PC-3 (cell line): Measurements from ENCODE around the gene SLC26A11.

Experiments used
- EZH2 ChIP-seq: fragments of 300-600 bp; sonication (generic); IDR thresholded peaks from one replicate; pipeline ENCODE4 v1.6.1; 2017; ENCODE audit warnings: antibody characterized with exemption, mild to moderate bottlenecking, low read length; ENCODE audit not compliant: unreplicated experiment
- EZH2phosphoT487 ChIP-seq: fragments of 300-600 bp; sonication (generic); IDR thresholded peaks from 2 replicates; pipeline ENCODE4 v1.6.1; 2018; ENCODE audit warnings: mild to moderate bottlenecking, antibody characterized with exemption, low read length, borderline replicate concordance
- TF ChIP-seq, protein P1 (sequence below): fragments of 300-600 bp; sonication (generic); conservative IDR thresholded peaks from 2 replicates; pipeline ENCODE4 v1.5.1; 2017; ENCODE audit warnings: antibody characterized with exemption, low read depth, mild to moderate bottlenecking, low read length

DNA sequence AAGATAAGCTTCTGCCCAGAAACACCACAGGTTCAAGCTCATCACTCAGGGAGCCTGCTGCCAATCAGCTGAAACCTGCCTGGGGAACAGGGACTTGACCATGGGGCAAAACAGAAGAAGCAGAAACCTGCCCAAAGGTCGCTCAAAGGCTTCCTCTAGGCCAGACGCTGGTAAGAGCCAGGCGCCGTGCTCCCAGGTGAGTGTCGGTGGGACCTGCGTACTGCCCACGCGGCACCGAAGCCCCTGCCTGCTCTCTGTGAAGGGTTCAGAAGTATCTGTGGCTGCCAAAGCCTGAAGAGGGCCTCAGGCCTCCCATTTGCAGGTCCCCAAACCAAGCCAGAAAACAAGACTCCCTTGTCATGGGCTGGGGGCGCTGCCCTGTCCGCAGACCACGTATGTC, 10.5 kb upstream of the SLC26A11 start:
- TF ChIP-seq, protein P1, sequence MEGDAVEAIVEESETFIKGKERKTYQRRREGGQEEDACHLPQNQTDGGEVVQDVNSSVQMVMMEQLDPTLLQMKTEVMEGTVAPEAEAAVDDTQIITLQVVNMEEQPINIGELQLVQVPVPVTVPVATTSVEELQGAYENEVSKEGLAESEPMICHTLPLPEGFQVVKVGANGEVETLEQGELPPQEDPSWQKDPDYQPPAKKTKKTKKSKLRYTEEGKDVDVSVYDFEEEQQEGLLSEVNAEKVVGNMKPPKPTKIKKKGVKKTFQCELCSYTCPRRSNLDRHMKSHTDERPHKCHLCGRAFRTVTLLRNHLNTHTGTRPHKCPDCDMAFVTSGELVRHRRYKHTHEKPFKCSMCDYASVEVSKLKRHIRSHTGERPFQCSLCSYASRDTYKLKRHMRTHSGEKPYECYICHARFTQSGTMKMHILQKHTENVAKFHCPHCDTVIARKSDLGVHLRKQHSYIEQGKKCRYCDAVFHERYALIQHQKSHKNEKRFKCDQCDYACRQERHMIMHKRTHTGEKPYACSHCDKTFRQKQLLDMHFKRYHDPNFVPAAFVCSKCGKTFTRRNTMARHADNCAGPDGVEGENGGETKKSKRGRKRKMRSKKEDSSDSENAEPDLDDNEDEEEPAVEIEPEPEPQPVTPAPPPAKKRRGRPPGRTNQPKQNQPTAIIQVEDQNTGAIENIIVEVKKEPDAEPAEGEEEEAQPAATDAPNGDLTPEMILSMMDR, result no peak
- TF ChIP-seq EZH2 (no peak), EZH2phosphoT487 (no peak)
